Nephron (organoid): ENCODE data around the gene ATP8A2.
"Not testable (repeated sequence)": the region's sequence is repeated elsewhere in the genome, so short reads cannot be mapped to it uniquely, and the experiment has no call there.

Source experiments
- H3K27ac Mint-ChIP-seq, 3 experiments: 2 replicates each; pipeline ENCODE4 v1.8.0; 2020; ENCODE audit warnings: mixed read lengths in 3 of 3, mild to moderate bottlenecking in 2 of 3, moderate library complexity in 1 of 3
- H3K27me3 Mint-ChIP-seq: 2 replicates; pipeline ENCODE4 v1.8.0; 2021; ENCODE audit warnings: low read depth, mild to moderate bottlenecking, moderate library complexity, mixed read lengths
- H3K36me3 Mint-ChIP-seq: 2 replicates; pipeline ENCODE4 v1.8.0; 2020; ENCODE audit warnings: low read depth, mixed read lengths
- H3K4me1 Mint-ChIP-seq: 2 replicates; pipeline ENCODE4 v1.8.0; 2020; ENCODE audit warnings: mixed read lengths
- H3K4me3 Mint-ChIP-seq, 3 experiments: 2 replicates each; pipeline ENCODE4 v1.8.0; 2020; ENCODE audit warnings: mild to moderate bottlenecking in 3 of 3, mixed read lengths in 3 of 3, moderate library complexity in 2 of 3
- H3K9me3 Mint-ChIP-seq: 2 replicates; pipeline ENCODE4 v1.8.0; 2020; ENCODE audit warnings: mixed read lengths
- CTCF ChIP-seq, 3 experiments: fragments of 200-600 bp; sonication (generic); IDR thresholded peaks; one replicate each; pipeline ENCODE4 v1.5.0; 2021; ENCODE audit warnings: antibody characterized with exemption in 3 of 3; ENCODE audit not compliant: unreplicated experiment in 3 of 3

The ATP8A2 gene

DNA sequence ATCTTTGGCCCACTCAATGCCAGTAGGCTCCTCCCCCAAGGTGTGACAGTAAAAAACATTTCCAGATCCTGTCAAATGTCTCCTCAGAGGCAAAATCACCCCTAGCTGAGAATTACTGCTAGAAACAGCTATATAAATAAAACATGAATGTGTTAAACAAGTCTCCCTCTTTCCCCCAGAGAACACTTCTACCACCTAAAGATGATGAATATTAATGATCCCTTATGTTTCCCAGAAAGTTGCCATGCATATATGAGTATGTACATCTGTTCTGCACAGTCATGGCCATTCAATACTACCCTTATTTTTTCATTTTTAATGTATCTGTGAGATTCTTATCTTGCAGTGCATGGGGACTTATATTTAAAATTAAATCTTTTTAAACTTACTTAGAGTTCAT, 450.0 kb downstream of the ATP8A2 start:
- H3K9me3 Mint-ChIP-seq, result peaks cover 21% of the 10 kb centered on the region
- H3K36me3 Mint-ChIP-seq, result peaks cover 12% of the 10 kb centered on the region
- no peaks in the 10 kb centered on the region for H3K27me3 Mint-ChIP-seq
- H3K4me1 Mint-ChIP-seq, result peaks cover 3% of the 10 kb centered on the region
- H3K4me3 Mint-ChIP-seq, result no peak overlapping the region
- no peak overlapping the region for H3K27ac Mint-ChIP-seq
- no peak for TF ChIP-seq CTCF (IDR thresholded peaks at IDR 0.05; ENCODE audit: unreplicated experiment in 3 of 3)

DNA sequence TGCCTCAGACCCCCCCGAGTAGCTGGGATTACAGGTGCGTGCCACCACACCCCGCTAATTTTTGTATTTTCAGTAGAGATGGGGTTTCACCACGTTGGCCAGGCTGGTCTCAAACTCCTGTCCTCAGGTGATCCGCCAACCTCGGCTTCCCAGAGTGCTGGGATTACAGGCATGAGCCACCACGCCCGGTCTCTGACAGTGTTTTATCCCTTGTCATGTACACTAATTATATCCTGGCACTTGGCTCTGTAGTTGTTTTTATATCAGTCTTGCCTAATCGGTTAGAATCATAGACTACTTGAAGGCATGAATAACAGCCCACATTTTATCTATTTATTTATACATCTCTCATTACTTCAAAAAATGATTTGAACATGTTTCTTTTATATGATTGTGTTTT, 455.4 kb downstream of the ATP8A2 start:
- not testable (repeated sequence) for H3K4me3 Mint-ChIP-seq, H3K27me3 Mint-ChIP-seq

DNA sequence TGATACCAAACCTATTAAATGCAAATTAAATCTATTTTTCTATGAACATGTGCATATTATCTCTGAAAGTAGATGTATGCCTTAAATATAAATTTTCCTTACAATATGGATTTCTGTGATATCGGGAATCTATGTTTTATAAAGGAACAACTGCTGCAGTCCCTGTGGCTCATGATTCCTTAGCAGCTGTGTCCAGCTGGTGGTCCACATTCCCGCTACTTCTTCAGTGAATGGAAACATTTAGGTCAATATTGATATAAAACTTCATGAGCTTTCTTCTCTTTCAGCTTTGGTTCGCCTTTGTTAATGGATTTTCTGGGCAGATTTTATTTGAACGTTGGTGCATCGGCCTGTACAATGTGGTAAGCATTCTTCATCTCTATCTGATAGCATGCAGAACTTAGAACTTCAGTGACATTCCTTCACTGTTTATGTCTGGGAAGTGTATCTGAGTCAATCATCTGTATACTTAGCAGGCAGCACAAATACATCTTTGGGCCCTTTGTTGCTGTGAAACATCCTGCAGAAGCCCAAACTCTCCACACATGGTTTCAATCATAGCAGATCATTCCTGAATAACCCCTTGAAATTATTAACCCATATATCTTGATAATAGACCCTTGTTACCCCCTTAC, 456.2 kb downstream of the ATP8A2 start:
- TF ChIP-seq CTCF (IDR thresholded peaks at IDR 0.05; ENCODE audit: unreplicated experiment in 3 of 3), result no peak
- H3K4me3 Mint-ChIP-seq, result peak overlapping the region in 1 of 3 experiments; percentile 0
- H3K9me3 Mint-ChIP-seq, result peaks cover 18% of the 10 kb centered on the region
- peak overlapping the region; percentile 55 to 82 (median 67) for H3K27ac Mint-ChIP-seq
- H3K4me1 Mint-ChIP-seq, result peaks cover 27% of the 10 kb centered on the region
- H3K36me3 Mint-ChIP-seq, result peaks cover 9% of the 10 kb centered on the region
- H3K27me3 Mint-ChIP-seq, result no peaks in the 10 kb centered on the region

More for the DNA sequence above, 455.4 kb downstream of the ATP8A2 start:
- H3K4me1 Mint-ChIP-seq, result peaks cover 27% of the 10 kb centered on the region
- H3K9me3 Mint-ChIP-seq, result peaks cover 21% of the 10 kb centered on the region
- peak overlapping the region in 2 of 3 experiments; percentile 70 to 82 for H3K27ac Mint-ChIP-seq
- peaks cover 12% of the 10 kb centered on the region for H3K36me3 Mint-ChIP-seq

- Mint-ChIP-seq H3K4me1 (peaks cover 25% of the 10 kb centered on the region), H3K27ac (no peak overlapping the region), H3K36me3 (no peaks in the 10 kb centered on the region), H3K27me3 (no peaks in the 10 kb centered on the region), H3K4me3 (no peak overlapping the region), H3K9me3 (no peaks in the 10 kb centered on the region)
- TF ChIP-seq CTCF (IDR thresholded peaks at IDR 0.05; ENCODE audit: unreplicated experiment in 3 of 3), result no peak
These were observed 462.0 kb downstream of the ATP8A2 start for GRCh38 chr13:25833761-25834160.

DNA sequence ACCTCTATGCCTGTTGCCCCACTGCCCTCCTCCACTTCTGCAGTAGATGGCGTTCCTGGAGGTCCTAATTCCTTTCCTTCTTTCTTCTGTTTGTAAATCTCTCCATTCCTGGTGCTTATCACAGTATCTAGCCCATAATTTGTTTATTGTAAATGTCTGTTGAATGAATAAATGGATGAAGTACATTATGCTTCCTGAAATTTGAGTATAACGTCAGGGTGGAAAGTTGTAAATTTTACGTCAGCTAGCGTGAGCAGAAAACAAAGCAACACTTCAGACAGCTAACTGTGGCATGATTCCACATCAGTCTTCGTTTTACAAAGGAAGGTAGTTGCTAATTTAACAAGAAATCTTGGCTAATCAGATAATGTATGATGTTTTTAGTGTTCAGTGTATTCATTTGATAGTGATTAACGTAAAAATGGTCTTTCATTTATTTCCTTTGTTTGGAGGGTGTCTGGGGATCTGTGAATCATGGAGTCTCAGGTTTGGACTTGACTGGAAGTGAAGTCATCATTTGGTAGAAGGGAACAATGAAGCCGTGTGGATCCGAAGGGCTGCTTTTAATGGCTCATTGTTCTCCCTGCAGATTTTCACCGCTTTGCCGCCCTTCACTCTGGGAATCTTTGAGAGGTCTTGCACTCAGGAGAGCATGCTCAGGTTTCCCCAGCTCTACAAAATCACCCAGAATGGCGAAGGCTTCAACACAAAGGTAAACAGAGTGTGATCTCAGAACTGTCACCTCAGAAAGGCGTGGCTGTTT, 465.0 kb downstream of the ATP8A2 start:
- no peaks in the 10 kb centered on the region for H3K36me3 Mint-ChIP-seq
- no peak overlapping the region for H3K4me3 Mint-ChIP-seq
- no peak for TF ChIP-seq CTCF (IDR thresholded peaks at IDR 0.05; ENCODE audit: unreplicated experiment in 3 of 3)
- H3K27ac Mint-ChIP-seq, result peak overlapping the region in 2 of 3 experiments; percentile 3 to 53
- H3K4me1 Mint-ChIP-seq, result peaks cover 34% of the 10 kb centered on the region
- no peaks in the 10 kb centered on the region for H3K9me3 Mint-ChIP-seq
- no peaks in the 10 kb centered on the region for H3K27me3 Mint-ChIP-seq

DNA sequence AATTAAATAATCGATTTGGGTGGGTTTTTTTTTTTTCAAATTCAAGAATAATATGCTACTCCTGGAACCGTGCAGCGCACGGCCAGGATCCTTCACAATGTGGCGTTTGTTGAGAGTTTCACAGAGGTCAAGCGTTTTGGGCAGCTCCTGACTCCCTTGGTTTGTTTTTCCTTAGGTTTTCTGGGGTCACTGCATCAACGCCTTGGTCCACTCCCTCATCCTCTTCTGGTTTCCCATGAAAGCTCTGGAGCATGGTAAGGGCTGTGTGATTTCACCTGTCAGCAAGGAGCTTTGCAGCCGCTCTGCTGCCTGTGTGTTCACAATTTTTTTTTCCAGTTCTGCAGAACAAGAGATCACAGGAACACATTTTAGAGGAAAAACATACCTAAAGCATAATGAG, 467.6 kb downstream of the ATP8A2 start:
- TF ChIP-seq CTCF (IDR thresholded peaks at IDR 0.05; ENCODE audit: unreplicated experiment in 3 of 3), result no peak
- Mint-ChIP-seq H3K36me3 (no peaks in the 10 kb centered on the region), H3K4me1 (peaks cover 34% of the 10 kb centered on the region), H3K9me3 (no peaks in the 10 kb centered on the region), H3K4me3 (no peak overlapping the region), H3K27me3 (no peaks in the 10 kb centered on the region), H3K27ac (peak overlapping the region; percentile 50 to 79 (median 70))
